CD4-positive, alpha-beta T cell treated with Interleukin-17A for 4 hours (primary cell): ENCODE measurements around the gene SGCA.

Experiments used
- DNase-seq: peaks from one replicate; pipeline ENCODE4 v3.0.0-alpha.2; 2020; ENCODE audit warnings: mixed read lengths

SGCA gene

DNA sequence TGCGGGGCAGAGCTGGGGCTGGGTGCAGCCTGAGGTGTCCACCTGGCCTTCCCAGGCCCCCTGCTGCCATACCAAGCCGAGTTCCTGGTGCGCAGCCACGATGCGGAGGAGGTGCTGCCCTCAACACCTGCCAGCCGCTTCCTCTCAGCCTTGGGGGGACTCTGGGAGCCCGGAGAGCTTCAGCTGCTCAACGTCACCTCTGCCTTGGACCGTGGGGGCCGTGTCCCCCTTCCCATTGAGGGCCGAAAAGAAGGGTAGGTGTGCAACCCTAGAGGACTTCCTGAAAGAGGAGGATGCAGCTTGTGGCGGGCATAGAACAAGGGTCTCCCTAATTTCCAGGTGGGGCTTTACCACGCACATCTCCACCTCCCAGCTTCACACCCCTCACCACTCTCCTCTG, 2.5 kb downstream of the SGCA start:
- no peak for DNase-seq

- peak; percentile 69 for DNase-seq
Observed at GRCh38 chr17:50169121-50169764, 3.4 kb downstream of the SGCA start.

DNA sequence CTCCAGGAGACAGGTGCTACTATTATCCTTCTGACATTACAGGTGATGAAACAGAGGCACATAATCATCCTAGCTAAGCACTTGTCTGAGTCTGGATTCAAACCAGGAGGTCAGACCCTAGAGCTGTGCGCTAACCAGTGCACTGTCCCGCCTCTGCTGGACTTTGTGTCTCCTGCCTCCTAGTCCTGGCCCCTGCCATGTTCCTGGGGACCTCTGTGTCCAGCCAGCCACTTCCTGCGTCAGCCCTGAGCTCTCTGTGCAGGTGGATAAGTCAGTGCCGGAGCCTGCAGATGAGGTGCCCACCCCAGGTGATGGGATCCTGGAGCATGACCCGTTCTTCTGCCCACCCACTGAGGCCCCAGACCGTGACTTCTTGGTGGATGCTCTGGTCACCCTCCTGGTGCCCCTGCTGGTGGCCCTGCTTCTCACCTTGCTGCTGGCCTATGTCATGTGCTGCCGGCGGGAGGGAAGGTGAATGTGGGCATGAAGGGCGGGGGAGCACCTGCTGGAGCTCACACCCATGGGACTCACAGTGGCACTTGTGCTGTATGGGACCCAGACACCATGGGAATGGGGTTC, 4.2 kb downstream of the SGCA start:
- no peak for DNase-seq

- DNase-seq = peak; percentile 21
Observed at GRCh38 chr17:50170662-50171370, 5.0 kb downstream of the SGCA start.

DNA sequence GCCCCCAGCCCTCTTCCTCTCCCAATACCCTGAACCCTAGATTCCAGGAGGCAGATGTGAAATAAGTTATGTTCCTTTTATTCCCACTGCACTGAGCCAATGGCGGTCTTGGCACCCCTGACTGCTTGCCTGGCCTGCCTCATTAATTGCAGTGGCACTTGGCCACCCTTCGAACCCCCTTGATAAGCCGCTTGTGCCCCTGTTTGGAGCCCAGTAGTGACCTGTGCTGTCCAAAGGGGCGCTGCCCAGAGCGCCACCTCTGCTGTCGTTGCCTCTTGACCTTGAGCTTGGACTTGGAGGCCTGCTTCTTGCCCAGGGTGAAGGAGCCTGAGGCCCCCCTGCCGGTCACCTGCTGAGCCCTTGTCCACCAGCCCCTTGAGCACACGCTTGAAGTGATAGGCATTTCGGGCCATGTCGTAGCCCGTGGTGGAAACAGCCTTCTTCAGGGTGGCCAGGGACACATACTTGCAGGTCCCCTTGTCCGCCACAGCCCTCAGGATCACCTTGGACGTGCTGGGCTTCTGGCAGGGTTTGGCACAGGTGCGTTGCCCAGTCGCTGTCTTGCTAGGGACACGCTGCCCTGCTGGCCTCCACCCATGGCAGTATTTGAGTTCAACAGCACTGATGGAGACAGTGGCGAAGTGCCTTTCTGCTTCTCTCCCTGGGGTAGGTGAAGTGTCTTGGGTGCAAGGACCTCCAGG, 5.7 kb downstream of the SGCA start:
- DNase-seq = no peak

DNA sequence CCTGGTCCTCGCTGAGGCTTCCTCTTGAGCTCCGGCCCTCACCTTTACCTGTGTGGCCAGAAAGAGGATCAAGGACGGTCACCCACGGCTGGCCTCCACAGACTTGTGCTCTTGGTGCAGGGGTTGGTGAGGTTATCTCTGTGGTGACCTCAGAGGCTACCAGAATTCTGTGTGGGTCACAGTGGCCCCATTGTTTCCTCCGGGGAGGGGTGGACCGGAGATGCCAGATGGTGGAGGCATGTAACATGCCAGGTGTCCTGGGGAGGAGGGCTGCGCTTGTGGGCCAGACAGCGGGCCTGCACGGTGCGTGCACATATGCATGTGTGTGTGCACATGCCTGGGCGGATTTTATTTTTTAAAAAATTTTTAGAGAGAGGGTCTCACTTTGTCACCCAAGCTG, 6.3 kb downstream of the SGCA start:
- DNase-seq = no peak

DNA sequence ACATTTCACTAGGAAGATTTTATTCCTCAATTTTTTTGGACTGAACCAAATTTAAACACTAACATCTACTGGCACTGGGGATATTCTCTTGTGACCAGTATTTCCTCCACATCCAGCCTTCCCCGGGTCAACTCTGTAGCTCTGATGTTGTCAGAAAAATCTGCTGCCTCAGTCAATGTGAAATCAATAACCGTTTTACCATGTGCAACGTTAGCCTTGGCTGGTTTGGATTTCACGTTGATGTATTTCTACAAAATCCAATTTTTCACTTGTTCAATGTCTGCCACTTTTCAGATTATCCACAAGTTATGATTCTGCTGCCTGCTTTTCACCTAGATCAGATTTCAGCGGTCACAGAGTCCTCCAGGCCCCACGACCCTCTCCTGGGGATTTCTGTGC, 7.1 kb downstream of the SGCA start:
- DNase-seq = no peak

DNA sequence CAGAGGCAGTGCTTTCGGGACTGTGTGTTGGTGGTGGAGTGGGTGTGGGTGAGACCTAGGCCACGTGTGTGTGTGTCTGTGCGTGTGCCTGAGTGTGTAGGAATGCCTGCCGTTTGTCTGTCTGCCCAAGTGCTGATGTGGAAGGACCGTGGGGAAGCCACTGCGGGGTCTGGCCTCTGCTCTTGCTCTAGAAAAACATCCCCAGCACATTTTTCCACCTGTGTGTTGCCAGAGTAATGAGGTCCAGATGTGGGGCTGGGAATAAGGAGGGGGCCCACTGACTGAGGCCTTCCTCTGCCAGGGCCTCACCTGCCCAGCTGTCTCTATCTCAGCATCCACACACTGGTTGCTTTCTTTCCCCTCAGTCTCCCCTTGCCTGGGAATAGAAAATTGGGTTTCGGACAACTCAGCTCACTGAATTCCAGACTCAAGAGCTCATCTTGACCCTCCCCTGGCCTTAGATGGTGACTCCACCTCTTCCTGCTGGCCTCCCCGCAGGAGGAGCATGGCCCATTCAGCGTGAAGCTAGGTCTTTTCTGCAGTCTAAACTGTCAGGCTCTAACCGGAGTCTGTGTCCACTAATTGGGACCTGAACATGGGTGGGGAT, 7.6 kb downstream of the SGCA start:
- DNase-seq = no peak

- no peak for DNase-seq
Observed at GRCh38 chr17:50174444-50174843, 8.6 kb downstream of the SGCA start.

DNA sequence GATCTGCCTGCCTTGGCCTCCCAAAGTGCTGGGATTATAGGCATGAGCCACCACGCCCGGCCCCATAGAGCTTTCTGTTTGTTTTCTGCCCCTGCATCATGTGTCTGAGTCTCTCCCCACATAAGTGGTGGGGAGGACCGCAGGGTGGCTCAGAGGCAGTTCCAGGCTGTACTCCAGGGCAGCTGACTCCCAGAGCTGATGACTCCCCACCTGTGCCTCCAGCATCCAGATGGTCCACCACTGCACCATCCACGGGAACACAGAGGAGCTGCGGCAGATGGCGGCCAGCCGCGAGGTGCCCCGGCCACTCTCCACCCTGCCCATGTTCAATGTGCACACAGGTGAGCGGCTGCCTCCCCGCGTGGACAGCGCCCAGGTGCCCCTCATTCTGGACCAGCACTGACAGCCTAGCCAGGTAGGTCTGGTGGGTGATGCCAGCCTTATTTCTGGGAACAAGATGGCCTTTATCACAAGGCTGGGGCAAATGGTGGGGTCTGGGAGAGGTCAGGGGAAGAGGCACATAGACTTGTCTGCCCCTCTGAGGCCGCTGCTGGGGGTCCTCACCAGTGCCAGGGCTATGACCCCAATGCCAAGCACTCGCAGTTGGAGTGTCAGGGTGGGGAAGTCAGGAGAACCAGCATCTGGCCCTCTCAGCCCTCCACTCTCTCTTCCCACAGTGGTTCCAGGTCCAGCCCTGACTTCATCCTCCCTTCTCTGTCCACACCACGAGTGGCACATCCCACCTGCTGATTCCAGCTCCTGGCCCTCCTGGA, 9.4 kb downstream of the SGCA start:
- no peak for DNase-seq

GRCh38 chr17:50176559-50177357, 11.0 kb downstream of the SGCA start:
- DNase-seq = no peak

DNA sequence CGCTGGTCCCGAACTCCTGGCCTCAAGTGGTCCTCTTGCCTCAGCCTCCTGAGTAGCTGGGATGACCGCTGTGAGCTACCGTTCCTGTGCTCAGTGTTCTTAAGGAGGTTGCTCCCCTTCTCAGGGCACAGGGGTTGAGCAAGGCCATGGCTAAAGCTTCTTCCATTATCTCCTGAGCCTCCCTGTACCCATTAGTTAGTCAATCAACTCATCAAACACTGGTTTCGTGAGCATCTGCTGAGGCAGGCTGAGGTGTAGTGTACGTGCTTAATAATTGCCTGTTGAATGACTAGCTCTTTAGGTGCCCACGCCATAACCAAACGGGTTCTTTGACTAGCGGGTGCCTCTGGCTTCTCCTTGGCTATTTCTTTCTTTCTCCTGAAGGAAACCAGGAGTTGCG, 11.7 kb downstream of the SGCA start:
- DNase-seq = no peak

GRCh38 chr17:50177983-50178834, 12.4 kb downstream of the SGCA start:
- DNase-seq = peak; percentile 67

DNA sequence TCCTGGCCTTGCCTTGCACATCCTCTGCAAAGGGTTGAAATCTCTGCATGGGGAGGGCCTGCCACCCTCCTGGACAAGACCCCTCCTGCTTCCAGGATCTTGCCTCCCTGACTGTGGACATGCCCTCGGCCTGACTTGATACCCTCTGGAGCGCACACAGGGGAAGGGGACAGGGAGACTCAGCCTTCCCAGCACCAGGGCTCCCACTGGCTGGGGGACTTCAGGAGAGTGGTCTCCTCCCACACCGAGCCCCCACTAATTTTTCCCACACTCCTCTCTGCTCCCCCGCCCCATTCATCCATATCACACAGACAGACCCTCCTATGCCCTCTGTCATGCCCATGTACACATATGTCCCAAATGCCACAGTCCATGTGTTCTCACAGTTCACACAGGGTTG, 14.3 kb downstream of the SGCA start:
- no peak for DNase-seq

- DNase-seq = no peak
Observed at GRCh38 chr17:50180620-50181019, 14.8 kb downstream of the SGCA start.

- no peak for DNase-seq
Observed at GRCh38 chr17:50181144-50181543, 15.3 kb downstream of the SGCA start.

GRCh38 chr17:50181591-50182560, 16.1 kb downstream of the SGCA start:
- DNase-seq = no peak

DNA sequence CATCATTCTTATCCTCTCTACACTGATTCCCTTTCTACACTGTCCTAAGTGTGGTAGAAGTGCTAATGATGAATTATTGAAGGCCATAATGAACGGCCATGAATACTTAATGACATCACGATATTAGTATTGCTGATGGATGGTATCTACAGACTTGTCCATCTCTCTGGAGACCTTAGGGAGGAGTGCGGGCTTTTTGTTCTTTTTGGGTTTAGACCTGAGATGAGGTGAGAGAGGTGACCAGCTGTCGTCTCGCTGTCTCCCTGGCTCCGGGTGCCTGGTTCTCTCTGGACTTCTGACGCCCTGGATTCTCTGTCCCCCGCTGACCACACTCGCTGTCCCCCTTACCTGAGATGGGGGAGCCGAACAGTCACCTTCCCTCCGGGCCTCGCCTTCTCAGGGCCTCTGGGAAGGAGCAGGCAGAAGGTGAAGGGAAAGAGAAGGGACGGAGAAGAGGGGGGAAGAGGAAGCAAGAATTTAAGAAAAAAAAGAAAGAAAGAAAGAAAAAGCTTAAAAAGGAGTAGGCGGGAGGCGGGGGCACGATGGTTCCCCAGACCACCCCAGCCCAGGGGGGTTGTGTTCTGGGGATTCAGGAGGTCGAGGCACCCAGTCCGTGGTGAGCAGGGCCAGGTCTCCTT, 17.1 kb downstream of the SGCA start:
- DNase-seq = no peak

GRCh38 chr17:50183421-50183994, 17.7 kb downstream of the SGCA start:
- DNase-seq = no peak
